ENCODE results near the gene PRKD3. TPM values are rescaled to one million over a fixed set of nuclear protein-coding genes. Genes with fewer than 3 reads are reported as not detected.

PRKD3 gene
- total and polyA plus RNA-seq, 2 of the 13 experiments (the other 11 are each of a cell fraction or from before 2014, with no cell fraction given): 11.6 to 38.4 TPM

- intact Hi-C loops (cut with micrococcal nuclease; ENCODE audit: unreplicated experiment): no loop called here
- Histone ChIP-seq H4K20me1 (ENCODE audit: insufficient read depth, low read length) (no peaks in the 10 kb centered on the region), H3K27ac (ENCODE audit: extremely low read length, insufficient read depth, low read length) (no peak overlapping the region), H3K36me3 (replicated peaks in 1 of 2; ENCODE audit: control insufficient read depth in 1 of 2, insufficient read depth in 2 of 2, low read length in 2 of 2) (no peaks in the 10 kb centered on the region), H3K4me1 (ENCODE audit: insufficient read depth, low read length) (peaks cover 43% of the 10 kb centered on the region), H2AFZ (ENCODE audit: low read length) (no peak overlapping the region), H3K79me2 (ENCODE audit: insufficient read depth, low read length) (no peaks in the 10 kb centered on the region), H3K4me2 (ENCODE audit: low read depth, low read length) (no peak overlapping the region), H3K9me3 (ENCODE audit: low read length) (no peaks in the 10 kb centered on the region), H3K27me3 (ENCODE audit: control insufficient read depth in 1 of 2, insufficient read depth in 2 of 2, low read length in 2 of 2) (peaks cover 0 to 29% of the 10 kb centered on the region in 2 experiments; a peak in 3 of 5 replicates), H3K4me3 (replicated peaks in 1 of 3; ENCODE audit: insufficient read depth in 1 of 3, low read depth in 2 of 3, low read length in 3 of 3) (no peak overlapping the region), H3K9ac (ENCODE audit: insufficient read depth, low read depth, low read length) (no peak overlapping the region)
- ChIA-PET POLR2A (interaction anchor here (0.8 kb wide), 1 partner anchor 10 kb away, joined by 3 read pairs; no protein-coding TSS in a partner anchor), CTCF (ENCODE audit: low intra/inter-chr PET ratio, low total read pairs) (no interaction called here)
- TF ChIP-seq SOX5 (CRISPR knock-in tag; IDR thresholded peaks at IDR 0.05; ENCODE audit: borderline replicate concordance) (no peak), NFKBIZ (CRISPR knock-in tag; IDR thresholded peaks at IDR 0.05) (no peak), TOE1 (CRISPR knock-in tag; IDR thresholded peaks at IDR 0.05) (no peak), BRF2 (CRISPR knock-in tag; IDR thresholded peaks at IDR 0.05) (no peak), ZNF7 (CRISPR knock-in tag; IDR thresholded peaks at IDR 0.05) (no peak), ZMAT5 (CRISPR knock-in tag; IDR thresholded peaks at IDR 0.05; ENCODE audit: borderline replicate concordance, low read depth) (no peak), ESRRA (CRISPR knock-in tag; IDR thresholded peaks at IDR 0.05; ENCODE audit: low read depth) (no peak), ZBTB1 (CRISPR knock-in tag; IDR thresholded peaks at IDR 0.05; ENCODE audit: borderline replicate concordance) (no peak), GMEB2 (CRISPR knock-in tag; IDR thresholded peaks at IDR 0.05; ENCODE audit: low read depth) (no peak), MXD4 (CRISPR knock-in tag; IDR thresholded peaks at IDR 0.05) (no peak), ZBTB37 (CRISPR knock-in tag; IDR thresholded peaks at IDR 0.05) (no peak)
- DNase-seq (ENCODE audit: low spot score) (no peak), ATAC-seq (no peak), FAIRE-seq (no peak)
- in situ Hi-C loops (cut with HindIII; ENCODE audit: extremely low pct_ligation_motif_present, low pct_unique_long_range_greater_than_20kb): no loop called here
- 77% methylated on average over 5 of the region's 5 CpGs for WGBS (ENCODE audit: low lambda C conversion rate)
- no TSS peak for BruUV-seq (replicated peaks)
Measured at GRCh38 chr2:37348155-37348554, 23.5 kb upstream of the PRKD3 start.
